ENCODE results near the gene PRKCH.

The PRKCH gene

GRCh38 chr14:61498303-61498702 lies 176.9 kb downstream of the PRKCH start:
- no peak for TF ChIP-seq CTCF (IDR thresholded peaks at IDR 0.05; ENCODE audit: low read depth, low read length, missing control alignments)
- no peak overlapping the region for H3K4me3 ChIP-seq (ENCODE audit: low read depth, low read length)
- peak; percentile 87 for DNase-seq (ENCODE audit: low read depth)
- in situ Hi-C loops (cut with HindIII; ENCODE audit: low sequenced_read_pairs) = no loop called here

GRCh38 chr14:61498811-61499210 lies 177.4 kb downstream of the PRKCH start:
- H3K4me3 ChIP-seq (ENCODE audit: low read depth, low read length) = no peak overlapping the region
- no peak for TF ChIP-seq CTCF (IDR thresholded peaks at IDR 0.05; ENCODE audit: low read depth, low read length, missing control alignments)
- no peak for DNase-seq (ENCODE audit: low read depth)

DNA sequence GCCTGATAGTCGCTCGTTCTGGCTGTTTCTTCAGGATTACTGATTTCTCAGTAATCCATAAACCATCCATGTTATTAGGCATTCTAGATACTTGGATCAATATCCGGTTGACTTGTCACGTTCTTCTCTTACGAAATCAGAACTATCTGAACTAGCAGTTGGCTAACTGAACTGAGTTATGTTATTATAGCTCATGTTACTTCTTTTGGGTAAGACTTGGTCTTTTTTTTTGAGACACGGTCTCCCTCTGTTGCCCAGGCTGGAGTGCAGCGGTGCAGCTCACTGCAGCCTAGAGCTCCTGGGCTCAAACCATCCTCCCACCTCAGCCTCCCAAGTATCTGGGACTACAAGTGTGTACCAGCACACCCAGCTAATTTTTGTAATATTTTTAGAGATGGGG lies 178.6 kb downstream of the PRKCH start:
- TF ChIP-seq CTCF (IDR thresholded peaks at IDR 0.05; ENCODE audit: low read depth, low read length, missing control alignments) = no peak
- no peak overlapping the region for H3K4me3 ChIP-seq (ENCODE audit: low read depth, low read length)
- no peak for DNase-seq (ENCODE audit: low read depth)
- in situ Hi-C loops (cut with HindIII; ENCODE audit: low sequenced_read_pairs) = no loop called here

More at GRCh38 chr14:61498811-61499210, 177.4 kb downstream of the PRKCH start:
- in situ Hi-C loops (cut with HindIII; ENCODE audit: low sequenced_read_pairs) = no loop called here

DNA sequence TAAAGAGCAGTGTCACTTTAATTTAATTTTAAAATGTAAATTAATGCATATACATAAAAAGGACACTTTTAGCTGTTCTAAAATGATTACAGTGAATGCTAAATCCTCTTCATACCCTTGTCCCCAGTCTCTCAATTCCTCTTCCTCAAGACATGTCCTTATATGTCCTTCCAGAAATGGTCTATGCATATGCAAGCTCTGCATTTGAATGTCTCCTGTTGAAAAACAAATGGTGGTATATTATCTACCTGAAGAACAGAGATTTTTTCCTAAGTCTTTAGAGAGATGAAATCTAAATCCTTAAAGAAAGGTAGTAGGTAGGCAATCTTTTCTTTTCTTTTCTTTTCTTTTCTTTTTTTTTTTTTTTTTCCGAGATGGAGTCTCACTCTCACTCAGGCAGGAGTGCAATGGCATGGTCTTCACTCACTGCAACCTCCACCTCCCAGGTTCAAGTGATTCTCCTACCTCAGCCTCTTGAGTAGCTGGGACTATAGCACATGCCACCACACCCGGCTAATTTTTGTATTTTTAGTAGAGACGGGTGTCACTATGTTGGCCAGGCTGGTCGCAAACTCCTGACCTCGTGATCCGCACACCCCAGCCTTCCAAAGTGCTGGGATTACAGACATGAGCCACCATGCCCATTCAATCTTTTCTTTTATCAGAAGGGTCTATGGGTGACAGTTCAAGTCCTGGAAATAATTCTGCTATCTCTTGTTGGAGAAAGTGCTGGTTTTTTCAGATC lies 180.5 kb downstream of the PRKCH start:
- TF ChIP-seq CTCF (IDR thresholded peaks at IDR 0.05; ENCODE audit: low read depth, low read length, missing control alignments) = no peak
- in situ Hi-C loops (cut with HindIII; ENCODE audit: low sequenced_read_pairs) = no loop called here
- no peak for DNase-seq (ENCODE audit: low read depth)
- H3K4me3 ChIP-seq (ENCODE audit: low read depth, low read length) = no peak overlapping the region

DNA sequence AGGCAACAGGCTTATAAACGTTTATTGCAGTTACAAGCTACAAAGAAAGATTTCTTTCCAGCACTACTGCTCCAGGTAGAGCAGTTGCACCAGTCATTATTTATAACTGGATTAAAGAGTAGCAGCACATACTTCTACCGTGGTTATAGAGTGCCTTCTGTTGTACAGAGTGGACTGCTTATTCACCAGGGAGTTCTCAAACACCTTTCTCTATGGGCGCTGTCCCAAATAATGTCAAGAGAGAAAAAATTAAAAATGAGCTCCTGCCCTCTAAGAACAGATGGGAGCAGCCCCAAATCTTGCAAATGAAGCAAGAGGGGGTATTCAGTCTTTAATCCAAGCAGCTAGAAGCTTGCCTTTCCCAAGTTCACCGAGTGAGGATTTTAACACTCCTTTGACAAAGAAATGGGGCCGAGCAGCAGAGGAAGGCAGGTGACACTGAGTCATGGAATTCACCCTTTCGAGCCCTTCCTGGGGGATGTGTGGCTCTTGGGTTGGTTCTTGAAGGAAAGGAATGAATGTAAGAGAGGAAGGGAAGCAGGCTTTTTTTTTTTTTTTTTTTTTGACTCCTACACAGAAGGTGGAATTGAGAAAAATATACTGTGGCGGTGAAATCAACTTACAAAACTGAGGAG lies 181.2 kb downstream of the PRKCH start:
- no peak for TF ChIP-seq CTCF (IDR thresholded peaks at IDR 0.05; ENCODE audit: low read depth, low read length, missing control alignments)
- no peak for DNase-seq (ENCODE audit: low read depth)
- in situ Hi-C loops (cut with HindIII; ENCODE audit: low sequenced_read_pairs) = no loop called here
- H3K4me3 ChIP-seq (ENCODE audit: low read depth, low read length) = no peak overlapping the region

DNA sequence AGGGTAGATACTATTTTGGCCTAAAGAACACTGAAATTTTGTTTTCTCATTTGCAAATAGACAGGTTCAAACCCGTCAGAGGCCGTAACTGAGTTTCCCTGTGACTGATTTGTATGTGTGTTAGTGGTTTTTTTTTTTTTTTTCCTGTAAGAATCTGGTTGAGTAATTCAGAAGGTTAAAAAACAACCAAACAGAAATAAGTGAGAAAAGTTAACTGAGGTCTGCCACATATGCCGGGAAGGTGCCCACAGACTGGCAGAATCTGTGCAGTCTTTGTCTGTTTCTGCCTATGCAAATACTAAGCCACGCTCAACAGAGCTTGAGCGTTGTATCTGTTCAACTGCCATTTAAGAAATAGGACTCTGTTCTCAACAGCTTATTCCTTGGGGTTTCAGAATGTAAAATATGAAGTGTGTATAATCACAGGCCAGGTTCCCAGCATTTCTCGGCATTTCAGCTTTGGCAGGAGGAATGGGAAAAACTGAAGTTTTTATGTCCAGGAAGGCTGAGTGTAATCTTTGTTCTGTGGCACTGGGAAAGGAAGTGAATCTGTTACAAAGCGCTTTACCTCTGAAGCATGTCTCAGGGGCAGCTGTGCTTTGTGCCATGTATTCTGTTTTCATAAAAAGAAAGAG lies 181.9 kb downstream of the PRKCH start:
- TF ChIP-seq CTCF (IDR thresholded peaks at IDR 0.05; ENCODE audit: low read depth, low read length, missing control alignments) = no peak
- no peak for DNase-seq (ENCODE audit: low read depth)
- H3K4me3 ChIP-seq (ENCODE audit: low read depth, low read length) = no peak overlapping the region
- in situ Hi-C loops (cut with HindIII; ENCODE audit: low sequenced_read_pairs) = no loop called here

Data from astrocyte of the cerebellum (primary cell).